SKM-1 (cell line): Measurements from ENCODE around the gene MICAL3.

ENCODE experiments used
- DNase-seq: peaks from one replicate; lab custom pipeline; 2025; ENCODE audit not compliant: unreplicated experiment; lab: John Stamatoyannopoulos, UW

MICAL3 gene

DNA sequence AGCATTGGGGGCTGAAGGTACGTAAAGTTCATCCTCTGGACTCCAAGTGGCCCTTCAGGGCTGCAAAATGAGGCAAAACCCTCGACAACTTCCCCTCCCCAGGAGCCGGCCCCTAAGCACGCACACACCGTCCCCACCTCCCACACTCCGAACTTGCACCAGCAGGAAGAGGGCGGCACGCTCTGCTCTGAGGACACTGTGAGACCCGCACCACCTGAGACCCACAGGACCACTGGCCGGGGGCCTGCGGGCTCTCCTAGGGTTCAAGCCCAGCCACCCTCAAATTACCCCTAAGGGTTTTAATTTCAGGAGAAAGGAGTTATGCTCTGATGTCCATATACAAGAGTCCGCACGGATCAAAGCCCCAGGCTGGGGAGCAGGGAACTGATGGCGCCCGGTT, 200.4 kb downstream of the MICAL3 start:
- no peak for DNase-seq

DNA sequence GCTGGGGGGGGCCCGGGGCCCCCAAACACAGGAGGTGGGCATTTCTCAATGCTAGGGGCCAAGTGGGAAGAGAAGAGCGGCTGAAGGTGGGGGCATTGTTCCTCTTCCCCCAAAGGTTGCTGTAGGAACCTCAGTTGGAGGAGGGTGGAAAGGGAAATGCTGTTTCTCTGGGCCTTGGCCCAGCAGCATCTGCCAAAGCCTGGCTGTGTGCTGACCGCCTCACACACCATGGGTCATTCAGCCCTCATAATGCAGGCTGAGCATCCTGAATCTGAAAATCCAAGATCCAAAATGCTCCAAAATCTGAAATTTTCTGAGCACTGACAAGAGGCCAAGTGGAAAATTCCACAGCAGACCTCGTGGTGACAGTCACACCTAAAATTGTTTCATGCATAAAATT, 201.1 kb downstream of the MICAL3 start:
- DNase-seq: no peak

DNA sequence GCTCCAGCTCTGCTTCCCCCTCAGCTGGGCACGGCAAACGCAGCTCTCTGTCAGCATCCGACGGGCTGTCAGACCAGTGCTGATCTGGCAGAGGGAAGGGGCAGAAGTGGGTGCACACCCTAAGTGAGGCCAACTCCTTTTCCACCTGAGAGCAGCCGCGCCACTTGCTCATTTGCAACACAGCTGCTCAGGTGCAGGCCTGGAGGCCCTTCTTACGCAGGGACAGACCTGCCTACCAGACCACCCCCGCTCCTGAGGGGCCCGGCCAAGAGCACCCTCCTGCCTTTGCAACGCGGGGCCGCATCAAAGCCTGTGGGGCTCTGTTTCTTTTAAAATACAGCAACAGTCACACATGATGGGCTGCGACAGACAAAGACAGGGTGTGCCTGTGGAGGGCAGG, 202.3 kb downstream of the MICAL3 start:
- no peak for DNase-seq

DNA sequence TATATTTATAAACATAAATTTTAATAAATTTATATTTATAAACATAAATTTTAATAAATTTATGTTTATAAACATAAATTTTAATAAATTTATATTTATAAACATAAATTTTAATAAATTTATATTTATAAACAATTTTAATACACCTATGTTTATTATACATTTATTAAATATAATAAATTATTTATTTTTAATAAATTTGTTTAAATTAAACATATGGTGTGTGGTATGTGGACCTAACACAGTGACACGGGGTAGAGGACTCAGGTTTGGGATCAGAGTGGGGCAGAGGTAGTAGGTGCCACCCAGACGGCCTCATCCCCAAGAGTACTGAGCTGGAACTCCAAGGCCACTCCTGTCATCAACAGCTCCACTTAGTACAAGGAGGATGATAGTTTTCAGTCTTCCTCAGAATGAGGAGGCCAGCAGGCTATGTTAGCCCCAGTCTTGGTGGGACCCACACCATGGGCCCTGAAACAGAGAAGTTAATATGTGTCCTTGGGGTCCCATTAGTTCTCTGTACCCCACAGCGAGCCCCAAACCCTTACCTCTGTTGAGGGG, 203.4 kb downstream of the MICAL3 start:
- DNase-seq: no peak

DNA sequence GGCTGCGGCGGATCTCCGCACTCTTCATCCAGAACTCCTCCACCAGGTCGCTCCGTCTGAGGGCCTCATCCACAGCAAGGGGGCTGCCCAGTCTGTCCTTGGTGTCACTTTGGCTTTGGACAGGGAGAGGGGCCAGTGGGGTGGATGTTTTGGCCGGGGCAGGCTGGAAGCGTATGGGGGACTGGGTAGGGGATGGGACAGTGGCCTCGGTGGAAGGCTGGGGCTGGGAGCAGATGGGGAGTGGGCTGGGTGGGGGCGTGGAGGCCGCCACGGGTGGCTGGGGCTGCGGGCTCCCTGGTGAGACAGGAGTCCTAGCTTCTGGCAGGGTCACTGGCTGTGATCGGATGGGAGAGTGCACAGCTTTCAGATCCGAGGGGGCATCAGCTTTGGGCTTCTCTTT, 205.7 kb downstream of the MICAL3 start:
- DNase-seq: no peak

DNA sequence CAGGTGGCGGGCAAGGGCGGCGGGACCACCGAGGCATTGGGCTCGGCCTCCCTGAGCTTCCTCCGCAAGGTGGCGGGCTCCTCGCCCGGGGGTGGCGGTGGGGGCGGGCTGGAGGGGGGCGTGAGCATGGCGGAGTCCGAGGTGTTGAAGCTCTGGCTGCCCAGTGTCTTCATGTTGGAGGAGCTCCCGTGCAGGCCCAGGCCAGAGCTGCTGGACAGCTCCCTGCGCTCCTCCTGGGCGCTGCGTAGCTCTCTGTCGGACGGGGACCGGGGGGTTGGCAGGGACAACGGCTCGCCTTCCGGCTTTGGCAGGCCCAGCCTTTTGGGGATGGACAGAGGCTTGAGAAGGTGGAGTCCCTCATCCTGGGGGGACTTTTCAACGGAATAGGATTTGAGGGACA, 206.2 kb downstream of the MICAL3 start:
- no peak for DNase-seq

DNA sequence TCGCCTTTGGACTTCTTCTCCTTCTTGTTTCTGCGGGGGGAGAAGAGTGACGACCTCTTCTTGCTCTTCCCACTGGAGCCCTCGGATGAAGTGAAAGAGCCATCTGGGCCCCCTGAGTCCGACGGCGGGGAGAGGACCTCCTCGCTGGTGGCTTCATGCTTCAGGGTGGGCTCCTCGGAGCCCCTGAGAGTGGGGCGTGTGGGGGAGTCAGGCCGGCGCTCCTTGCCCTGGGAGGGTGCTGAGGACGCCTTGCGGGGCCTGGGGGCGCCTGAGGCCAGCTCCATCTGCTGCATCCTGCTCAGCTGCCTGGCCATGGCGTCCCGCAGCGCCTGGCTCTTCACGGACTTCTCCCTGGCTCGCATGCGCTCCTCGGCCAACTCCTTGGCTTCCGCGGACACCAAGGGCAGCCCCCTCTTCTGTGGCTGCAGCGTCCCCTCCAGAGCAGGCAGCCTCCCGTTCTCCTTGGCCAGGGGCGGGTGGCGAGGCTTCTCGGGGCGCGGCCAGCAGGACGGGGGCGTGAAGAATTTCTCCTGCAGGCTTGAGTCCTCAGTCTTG, 206.8 kb downstream of the MICAL3 start:
- DNase-seq: no peak

DNA sequence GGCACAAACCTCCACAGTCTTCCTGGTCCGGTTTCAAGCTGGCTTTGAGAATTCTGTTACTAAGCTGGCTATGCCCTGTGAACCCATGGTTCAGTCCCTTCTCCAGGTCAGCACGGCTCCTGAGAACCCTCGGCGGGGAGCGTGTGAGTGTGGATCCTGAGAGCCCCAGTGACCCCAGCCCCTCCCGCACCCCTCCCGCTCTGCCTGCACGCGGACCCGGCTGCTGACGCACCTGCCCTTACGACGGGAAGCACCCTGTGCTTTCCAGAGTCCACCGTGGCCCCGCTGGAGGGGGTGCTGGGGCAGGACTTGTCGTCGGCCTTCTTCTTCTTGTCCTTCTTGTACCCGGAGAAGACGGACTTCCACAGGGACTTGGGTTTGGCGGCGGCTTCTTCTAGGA, 207.3 kb downstream of the MICAL3 start:
- DNase-seq: no peak

DNA sequence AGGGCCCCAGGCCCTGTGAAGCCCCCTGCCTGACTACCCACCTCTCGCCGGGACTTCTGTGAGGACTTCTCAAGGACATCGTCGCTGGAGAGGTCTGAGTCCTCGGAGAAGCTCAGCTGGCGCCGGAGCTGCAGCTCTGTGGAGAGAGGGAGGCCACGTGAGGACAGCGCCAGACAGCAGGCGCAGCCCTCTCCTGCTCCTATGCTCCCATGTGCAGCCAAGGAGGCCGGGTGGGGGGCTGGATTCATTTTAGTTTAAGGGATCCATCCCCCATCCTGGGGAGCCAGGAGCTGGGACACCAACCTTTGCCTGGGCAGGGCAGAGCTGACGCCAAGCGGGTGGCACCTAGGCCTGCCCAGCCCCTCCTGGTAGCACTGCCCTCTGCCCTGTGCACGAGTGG, 207.7 kb downstream of the MICAL3 start:
- no peak for DNase-seq

DNA sequence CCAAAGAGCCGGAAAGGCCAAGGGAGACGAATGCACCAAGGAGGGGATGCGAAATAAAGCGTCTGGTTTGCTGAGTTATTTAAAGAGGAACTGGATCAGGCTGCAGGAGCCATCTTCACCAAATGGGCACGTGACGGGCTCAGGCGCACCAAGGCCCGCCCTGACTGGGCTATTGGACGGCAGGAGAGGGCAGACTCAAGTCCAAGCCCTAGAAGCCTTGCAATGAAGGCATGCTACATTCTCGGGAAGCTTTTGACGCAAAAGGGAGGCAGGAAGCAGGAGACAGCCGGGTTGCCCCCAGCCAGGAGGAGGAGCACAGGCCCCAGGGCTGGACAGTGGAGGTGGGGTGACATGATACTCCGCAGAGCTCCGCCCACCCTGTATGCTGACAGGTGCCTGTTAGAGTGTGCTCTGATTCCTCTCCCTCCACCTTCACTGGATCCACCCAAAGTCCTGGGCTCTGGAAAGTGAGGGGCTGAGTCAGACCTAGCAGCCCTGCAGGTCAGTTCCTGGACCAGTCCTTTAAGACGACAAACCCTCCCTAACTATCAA, 208.6 kb downstream of the MICAL3 start:
- DNase-seq: no peak

DNA sequence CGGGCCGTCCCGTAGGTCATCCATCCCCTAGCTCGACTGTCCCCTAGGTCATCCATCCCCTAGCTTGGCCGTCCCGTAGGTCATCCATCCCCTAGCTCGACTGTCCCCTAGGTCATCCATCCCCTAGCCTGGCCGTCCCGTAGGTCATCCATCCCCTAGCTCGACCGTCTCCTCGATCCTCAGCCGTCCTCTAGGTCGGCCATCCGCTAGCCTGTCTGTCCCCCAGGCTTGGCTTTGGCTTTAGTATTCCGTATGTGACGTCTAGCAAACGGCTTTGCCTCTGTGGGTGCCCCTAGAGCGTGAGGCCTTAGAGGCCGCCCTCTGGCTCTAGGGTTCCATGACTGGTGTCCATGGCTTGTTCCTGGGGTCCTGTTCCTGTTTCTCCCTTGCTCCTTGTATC, 209.5 kb downstream of the MICAL3 start:
- no peak for DNase-seq

DNA sequence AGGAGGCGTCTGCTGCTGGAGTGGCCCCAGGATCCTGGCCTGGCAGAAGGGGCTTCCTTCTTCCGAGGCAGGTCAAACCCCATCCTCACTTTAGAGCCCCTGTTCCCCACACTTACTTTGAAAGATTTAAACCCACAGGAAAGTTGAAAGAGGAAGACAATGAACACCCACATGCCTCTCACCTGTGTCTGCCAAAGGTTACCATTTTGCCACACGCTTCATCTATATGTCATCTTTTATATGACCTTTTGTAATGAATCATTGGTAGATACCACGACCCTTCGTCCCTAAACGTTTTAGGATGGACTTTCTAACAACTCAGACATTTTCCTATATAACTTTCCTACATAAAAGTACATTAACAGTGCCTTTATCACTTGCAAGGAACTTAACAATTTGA, 210.3 kb downstream of the MICAL3 start:
- no peak for DNase-seq

DNA sequence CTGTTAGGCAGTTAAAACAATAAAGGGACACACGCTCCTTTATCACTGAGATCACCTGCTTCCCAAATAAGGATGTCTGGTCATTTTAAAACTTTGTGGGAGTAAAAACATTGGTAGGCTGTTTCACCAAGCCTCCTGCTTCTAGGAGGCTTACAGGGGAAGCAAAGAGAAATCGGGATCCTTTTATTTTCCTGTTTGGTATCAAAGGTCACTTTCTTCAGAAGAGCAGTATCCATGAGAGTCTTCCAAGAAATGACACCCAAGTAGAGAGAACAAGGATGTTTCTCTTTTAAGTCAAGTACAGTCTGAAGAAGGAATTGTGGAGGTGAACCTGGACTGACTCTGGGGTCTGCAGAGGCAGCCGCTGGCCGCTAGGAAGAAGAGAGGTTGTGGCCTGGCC, 213.2 kb downstream of the MICAL3 start:
- DNase-seq: no peak

DNA sequence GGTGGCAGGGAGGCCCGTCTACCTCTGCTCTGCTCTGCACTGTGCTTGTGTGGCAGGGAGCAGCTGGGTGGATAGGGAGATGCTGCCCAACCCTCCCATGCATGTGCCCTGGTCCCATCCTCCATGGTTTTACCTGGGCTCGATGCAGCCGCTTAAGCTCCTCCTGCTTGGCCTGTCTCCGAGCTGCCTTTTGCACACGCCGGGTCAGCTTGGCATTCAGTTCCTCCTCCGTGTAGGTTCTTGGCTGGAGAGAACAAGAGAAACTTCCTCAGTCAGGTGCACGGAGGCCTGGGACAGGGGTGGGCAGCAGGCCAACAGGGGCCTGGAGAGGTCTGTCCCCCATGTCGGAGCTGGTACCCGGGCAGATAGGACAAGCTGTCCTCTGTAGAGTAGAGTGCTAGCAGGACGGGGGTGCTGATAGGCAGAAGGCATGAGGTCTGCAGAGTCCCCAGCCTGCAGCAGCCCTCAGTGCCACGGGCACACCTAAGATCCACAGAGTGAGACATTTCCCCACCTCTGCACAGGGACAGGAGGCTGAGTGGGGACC, 213.7 kb downstream of the MICAL3 start:
- DNase-seq: no peak

DNA sequence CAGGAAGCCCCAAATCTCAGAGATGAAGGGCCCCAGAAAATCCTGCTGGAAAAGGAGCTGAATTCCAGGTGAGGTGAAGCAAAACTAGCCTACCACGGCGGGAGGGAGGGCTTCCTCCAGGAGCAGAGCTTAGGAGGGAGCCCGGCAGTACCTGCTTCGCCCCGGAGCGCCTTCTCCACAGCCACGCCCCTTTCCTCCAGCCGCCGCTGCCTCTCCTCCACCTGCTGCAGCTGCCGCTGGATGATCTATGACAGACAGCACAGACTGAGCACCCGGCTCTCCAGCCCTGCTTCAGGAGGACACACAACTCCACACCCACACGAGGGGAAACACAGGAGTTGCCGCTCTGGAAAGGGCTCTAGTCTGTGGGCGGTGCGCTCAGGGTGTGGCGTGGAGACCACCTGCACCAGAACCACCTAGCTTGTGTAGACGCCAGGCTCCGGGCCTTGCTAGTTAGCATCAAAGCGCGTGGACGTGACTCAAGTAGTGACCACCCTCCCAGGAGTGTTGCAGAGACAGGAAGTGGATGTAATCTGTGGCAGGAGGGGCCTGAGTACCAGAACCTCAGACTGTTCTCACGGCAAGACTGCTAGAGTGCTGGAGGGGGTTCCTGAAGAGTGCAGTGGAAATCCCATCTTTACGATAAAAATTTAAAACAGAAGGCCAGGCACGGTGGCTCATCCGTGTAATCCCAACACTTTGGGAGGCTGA, 215.5 kb downstream of the MICAL3 start:
- DNase-seq: no peak

DNA sequence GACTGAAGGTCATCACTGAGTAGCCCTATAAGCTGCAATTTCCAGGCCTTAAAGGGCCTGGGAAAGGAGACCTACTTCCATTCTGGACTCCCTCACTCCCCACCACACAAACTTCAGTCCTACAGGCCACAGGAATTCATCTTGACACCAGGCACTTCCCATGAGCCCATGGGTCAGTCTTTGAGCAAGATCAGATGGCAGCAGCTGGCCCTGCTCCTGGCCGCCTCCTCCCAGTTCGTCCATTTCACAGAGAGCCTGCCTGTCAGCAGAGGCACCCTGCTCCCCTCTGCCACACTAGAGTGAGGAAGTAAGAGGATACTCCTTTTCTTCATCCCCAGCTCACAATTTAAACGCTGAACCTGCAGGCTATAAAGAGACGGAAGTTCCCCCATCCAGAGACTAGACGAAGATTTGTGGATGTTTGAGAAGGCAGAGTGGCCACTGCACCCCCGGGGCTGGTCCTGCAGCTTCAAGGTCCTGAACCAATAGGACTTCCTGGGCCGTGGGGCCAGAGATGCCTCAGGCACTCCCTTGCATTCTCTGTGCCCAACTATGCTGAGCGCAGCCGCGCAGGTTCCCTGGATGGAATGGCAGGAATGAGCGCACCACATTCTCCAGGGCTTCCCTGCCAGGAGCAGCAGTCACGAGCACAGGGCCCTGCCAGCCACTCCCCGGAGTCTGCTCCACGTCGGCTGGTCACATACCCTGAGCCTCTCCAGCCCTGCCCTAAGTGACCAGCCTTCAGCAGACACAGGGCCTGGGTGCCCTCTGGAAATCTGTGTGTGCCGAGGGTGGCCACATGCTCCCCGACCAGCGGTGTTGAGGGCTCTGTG, 216.6 kb downstream of the MICAL3 start:
- DNase-seq: no peak

DNA sequence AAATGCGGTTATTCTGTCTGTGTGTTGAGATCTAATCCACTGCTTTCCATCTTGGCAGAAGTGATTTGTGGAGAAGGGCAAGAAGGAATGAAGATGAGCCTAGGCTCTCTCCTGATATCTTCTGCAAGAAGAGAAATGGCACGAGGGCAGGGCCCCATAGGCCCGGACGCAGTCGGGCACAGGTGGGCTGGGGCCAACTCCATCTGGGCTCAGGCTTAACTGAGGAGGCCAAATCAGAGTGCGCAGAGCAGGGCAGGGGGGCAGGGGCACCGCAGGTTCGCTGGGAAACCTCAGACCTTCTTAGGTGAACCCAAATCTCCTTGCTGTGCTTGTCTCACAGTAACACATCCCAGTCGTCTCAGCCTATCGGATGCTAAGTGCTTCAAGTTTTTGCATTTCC, 217.3 kb downstream of the MICAL3 start:
- DNase-seq: no peak

DNA sequence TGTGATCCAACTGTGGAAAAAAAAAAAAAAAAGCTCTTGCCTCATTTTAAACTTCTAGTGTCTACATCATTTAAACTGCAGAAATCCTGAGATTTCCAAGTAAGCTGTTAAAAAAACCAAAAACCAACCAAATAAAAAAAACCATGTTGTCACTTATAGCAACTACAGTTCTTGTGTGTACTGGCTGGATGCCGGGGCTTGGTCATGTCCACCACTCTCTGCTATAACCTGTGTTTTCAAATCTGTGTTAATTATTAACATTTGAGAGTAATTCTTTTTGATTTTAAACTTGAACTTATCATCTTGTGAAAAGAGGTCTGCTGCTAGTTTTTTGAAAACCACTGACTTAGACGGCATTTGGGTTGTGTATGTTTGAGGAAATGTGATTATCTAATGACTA, 217.9 kb downstream of the MICAL3 start:
- no peak for DNase-seq

DNA sequence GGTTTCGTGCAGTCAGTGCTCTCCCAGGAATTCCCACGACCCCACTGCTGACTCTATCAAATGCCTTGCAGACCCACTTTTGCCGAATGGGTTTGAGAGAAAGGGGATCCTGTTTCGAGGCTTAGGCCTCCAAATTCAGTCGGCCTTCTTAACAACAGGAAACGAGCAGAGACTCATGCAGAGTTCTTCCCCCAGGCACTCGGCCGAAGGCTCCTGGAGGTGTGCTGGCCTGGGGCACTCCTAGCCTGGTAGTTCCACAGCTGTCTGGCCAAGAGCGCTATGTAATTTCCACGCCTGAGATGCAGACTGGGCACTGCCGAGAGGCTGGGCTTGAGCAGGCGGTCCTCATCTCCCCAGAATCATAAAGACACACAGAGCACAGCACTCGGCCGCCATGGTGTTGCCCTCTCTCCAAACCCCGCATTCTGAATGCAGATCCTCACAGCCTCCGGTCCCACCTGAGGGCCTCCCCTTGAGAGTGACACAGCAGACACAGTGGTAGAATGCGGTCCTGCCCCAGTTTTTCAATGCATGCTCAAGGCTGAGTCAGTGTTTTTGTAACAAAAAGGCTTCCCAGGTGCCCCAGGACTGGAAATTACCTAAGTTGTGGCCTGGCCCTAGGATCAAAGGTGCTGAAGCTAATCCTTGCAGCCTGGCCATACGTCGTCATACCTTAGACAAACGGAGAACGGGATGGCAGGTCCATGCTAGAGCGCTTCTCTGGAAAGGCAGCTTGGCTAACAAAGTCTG, 219.9 kb downstream of the MICAL3 start:
- DNase-seq: no peak

DNA sequence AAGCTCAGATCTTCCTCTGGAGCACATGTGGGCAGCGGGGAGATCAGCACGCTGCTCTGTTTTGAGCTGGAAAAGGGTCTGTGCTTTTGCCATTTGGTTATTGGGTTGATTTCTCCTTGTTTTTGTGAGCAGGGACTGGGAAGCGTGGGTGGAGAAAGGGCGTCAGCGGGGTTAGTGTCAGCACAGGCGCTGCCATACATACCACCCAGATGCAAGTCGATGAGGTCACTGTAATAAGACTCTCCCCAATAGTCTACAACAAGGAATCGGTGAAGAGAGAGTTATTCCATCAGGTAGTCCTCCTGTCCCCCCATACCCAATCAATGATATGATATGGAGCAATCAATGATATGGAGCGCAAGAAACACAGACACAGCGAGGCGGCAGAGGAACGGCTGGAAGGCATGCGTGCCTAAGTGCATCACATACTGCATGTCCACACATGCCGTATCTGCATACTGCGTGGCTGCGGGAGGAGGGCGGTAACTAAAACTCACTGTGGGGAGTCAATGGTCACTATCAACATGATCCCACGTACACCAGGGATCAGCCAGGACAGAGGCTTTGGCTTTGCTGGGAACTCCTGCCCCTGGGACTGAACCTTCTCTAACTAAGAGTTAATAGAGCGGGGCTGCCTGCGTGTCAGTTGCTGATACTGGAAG, 220.6 kb downstream of the MICAL3 start:
- DNase-seq: no peak
